ENCODE measurements around the gene PRKACB. TPM values are rescaled to one million over a fixed set of nuclear protein-coding genes. Genes with fewer than 3 reads are reported as not detected.

The PRKACB gene
- total and polyA plus RNA-seq, 10 of the 15 experiments (the other 5 are each of a cell fraction or from before 2014, with no cell fraction given): 3.1 to 9.0 (median 7.1) TPM; not detected in 1

- no peak for TF ChIP-seq REST (IDR thresholded peaks at IDR 0.05; ENCODE audit: low read depth, low read length)
- TF ChIP-seq CREB1 (IDR thresholded peaks at IDR 0.05; ENCODE audit: low read depth): peak; percentile 48; the same call in 1 of the 2 replicates
- TF ChIP-seq EP300 (IDR thresholded peaks at IDR 0.05; ENCODE audit: borderline replicate concordance in 1 of 2, control insufficient read depth in 1 of 2, low read depth in 2 of 2, low read length in 2 of 2): no peak
- no peak for TF ChIP-seq SKIL (IDR thresholded peaks at IDR 0.05; ENCODE audit: low read depth, poor library complexity, severe bottlenecking)
- no peak for TF ChIP-seq SREBF2 (IDR thresholded peaks at IDR 0.05; ENCODE audit: low read length)
- no peak for TF ChIP-seq RELA (IDR thresholded peaks at IDR 0.05; ENCODE audit: borderline replicate concordance, partially characterized antibody)
- TF ChIP-seq RBBP5 (conservative IDR thresholded peaks at IDR 0.05): no peak
- no peak for TF ChIP-seq EED (IDR thresholded peaks at IDR 0.05; ENCODE audit: low read depth)
- TF ChIP-seq PAX5 (IDR thresholded peaks at IDR 0.05; ENCODE audit: borderline replicate concordance, low read depth, low read length): no peak
- peak; percentile 28; the same call in 1 of the 2 replicates for TF ChIP-seq CREM (IDR thresholded peaks at IDR 0.05; ENCODE audit: low read depth)
- TF ChIP-seq HSF1 (IDR thresholded peaks at IDR 0.05; ENCODE audit: low read depth, low read length): no peak
- no peak for TF ChIP-seq DPF2 (IDR thresholded peaks at IDR 0.05)
- no peak for TF ChIP-seq HDAC6 (IDR thresholded peaks at IDR 0.05; ENCODE audit: unreplicated experiment)
- no peak for TF ChIP-seq IRF3 (IDR thresholded peaks at IDR 0.05)
- peak; percentile 30; the same call in 1 of the 2 replicates for TF ChIP-seq RUNX3 (IDR thresholded peaks at IDR 0.05; ENCODE audit: low read length)
- TF ChIP-seq KDM1A (IDR thresholded peaks at IDR 0.05; ENCODE audit: borderline replicate concordance): no peak
- TF ChIP-seq USF1 (IDR thresholded peaks at IDR 0.05; ENCODE audit: borderline replicate concordance, extremely low read length, insufficient read depth, low read depth, low read length): no peak
- TF ChIP-seq CTCF (IDR thresholded peaks at IDR 0.05 in 2 of 3, conservative IDR thresholded peaks at IDR 0.05 in 1 of 3; ENCODE audit: control insufficient read depth in 2 of 3, extremely low read depth in 1 of 3, insufficient read depth in 1 of 3, low read depth in 3 of 3, low read length in 3 of 3): no peak
Observed at GRCh38 chr1:84103197-84103992, 40.7 kb upstream of the PRKACB start (continued).
